Left renal pelvis (tissue), 4 donors: ENCODE data around the gene PPFIA1. TPM values are rescaled to one million over a fixed set of nuclear protein-coding genes. Genes with fewer than 3 reads are reported as not detected.
A peak's percentile ranks its signal among the peaks of the same experiment; 100 is the strongest.
"Not testable (repeated sequence)": the region's sequence is repeated elsewhere in the genome, so short reads cannot be mapped to it uniquely, and the experiment has no call there.

Source experiments
- DNase-seq, 4 donors: peaks; one replicate each; pipeline ENCODE4 v3.0.0-alpha.2; 2013; ENCODE audit warnings: low read depth in 4 of 4, low spot score in 3 of 4
- polyA plus RNA-seq, 4 donors: library from polyadenylated mRNA; unstranded; fragments of 120-200 nt; gene quantifications; one replicate each; pipeline ENCODE4 v1.2.1, GENCODE V29; 2013; ENCODE audit not compliant: insufficient read length in 4 of 4

The PPFIA1 gene
- polyA plus RNA-seq, 4 donors: 39.0 to 52.1 (median 48.2) TPM

GRCh38 chr11:70381872-70382861 lies 111.7 kb downstream of the PPFIA1 start:
- DNase-seq: no peak

DNA sequence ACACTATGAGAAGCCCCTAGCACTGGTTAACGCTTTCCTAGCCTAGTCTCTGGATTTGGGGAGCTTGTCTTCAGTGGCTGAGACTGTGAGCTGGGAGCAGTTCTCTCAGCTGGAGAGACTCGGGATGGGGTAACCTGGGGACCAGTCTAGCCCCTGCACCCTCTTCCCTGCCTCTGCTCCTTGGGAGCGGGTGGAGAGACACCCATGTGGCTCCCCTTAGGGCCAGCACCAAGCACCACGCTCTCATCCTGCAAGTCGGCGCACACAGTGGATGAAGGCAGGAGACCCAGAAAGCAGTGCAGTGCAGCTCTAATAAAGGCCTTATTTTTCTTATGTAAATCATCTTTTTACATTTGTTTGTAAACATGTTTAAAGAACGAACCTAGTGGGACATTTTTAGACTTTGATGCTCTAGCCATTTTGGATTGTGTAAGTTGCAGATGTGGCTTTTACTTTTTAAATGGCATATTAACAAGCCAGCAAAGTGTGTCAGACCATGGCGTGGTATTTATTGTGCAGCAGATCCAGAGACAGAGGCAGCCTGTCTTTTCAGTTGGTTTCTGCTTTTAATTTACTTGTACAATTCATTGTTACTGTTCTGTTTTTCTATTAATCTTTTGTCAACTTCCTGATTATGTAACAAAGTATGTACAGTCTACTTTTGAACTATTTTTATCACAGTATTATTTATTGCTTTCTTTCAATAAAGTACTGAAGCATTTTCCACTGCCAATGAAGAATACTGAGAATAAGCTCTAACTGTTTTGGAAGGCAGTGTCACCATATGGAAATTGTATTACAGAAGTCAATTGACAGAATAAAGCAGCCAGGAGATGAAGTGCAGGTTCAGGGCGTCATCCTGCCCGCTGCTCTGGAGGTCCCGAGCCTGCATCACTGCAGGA lies 113.4 kb downstream of the PPFIA1 start:
- DNase-seq: no peak

DNA sequence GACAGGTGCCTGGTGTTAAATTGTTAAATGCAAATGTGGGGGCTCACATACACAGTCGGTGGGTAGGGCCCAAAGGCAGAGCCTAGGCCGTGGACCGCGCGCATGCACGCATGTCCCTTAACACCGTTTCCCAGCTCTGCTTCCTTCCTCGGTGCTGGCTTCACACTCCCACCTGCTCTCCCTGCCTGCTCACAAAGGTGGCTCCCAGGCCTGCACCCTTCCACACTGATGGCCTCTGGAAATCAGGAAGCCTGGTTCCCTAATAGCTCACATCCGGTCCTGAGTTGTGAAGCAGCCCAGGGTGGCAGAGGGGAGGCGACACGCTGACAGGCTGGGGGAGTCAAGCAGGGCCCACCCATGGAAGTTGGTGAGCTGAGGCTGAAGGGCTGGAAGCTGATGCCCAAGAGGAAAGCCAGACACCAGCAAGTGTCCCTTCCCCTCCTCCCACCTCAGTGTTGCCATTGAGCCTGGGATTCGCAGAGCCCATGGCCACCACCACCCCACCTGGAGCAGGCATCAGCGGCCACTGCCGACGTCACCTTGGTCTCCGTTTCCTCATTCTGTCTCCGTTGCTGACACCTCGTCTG lies 114.2 kb downstream of the PPFIA1 start:
- no peak for DNase-seq

GRCh38 chr11:70387564-70387963 lies 117.1 kb downstream of the PPFIA1 start:
- DNase-seq: no peak

- no peak for DNase-seq
Measured at GRCh38 chr11:70389201-70389600, 118.7 kb downstream of the PPFIA1 start.

DNA sequence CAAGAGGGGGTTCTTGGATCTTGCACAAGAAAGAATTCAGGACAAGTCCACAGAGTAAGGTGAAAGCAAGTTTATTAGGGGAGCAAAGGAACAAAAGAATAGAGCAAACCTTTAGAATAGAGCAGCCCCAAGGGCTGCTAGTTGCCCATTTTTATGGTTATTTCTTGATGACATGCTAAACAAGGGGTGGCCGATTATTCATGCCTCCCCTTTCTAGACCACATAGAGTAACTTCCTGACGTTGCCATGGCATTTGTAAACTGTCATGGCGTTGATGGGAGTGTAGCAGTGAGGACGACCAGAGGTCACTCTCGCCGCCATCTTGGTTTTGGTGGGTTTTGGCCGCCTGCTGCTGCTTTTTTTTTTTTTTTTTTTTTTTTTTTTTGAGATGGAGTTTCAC lies 120.4 kb downstream of the PPFIA1 start:
- not testable (repeated sequence) for DNase-seq

DNA sequence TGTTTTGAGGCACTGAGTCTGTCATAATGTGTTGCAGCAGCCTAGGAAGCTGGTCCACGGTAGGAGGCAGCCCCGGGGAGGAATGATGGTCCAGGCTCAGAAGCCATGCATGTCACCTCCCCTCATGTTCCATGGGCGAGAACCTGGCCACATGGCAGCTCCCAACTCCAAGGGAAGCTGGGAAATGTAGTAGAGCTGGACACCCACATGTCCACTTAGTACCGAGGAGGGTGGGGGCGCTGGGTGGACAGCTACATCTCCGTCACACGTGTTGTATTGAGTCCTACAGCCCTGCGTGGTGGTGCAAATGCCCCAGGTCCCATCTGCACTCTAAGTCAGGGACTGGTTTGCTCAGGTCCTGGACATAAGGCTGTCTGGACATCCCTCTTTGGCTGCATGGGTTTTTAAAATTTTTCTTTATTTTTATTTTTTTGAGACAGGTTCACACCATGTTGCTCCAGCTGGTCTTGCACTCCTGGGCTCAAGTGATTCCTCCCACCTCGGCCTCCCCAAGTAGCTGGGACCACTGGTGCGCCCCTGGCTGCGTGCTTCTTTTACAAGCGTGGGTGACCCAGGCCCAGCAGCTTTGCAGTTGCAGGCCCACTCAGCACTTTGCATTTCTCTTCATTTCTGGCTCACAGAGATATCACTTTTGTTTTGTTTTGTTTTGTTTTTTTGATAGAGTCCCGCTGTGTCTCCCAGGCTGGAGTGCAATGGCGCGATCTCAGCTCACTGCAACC lies 123.9 kb downstream of the PPFIA1 start:
- DNase-seq: no peak

DNA sequence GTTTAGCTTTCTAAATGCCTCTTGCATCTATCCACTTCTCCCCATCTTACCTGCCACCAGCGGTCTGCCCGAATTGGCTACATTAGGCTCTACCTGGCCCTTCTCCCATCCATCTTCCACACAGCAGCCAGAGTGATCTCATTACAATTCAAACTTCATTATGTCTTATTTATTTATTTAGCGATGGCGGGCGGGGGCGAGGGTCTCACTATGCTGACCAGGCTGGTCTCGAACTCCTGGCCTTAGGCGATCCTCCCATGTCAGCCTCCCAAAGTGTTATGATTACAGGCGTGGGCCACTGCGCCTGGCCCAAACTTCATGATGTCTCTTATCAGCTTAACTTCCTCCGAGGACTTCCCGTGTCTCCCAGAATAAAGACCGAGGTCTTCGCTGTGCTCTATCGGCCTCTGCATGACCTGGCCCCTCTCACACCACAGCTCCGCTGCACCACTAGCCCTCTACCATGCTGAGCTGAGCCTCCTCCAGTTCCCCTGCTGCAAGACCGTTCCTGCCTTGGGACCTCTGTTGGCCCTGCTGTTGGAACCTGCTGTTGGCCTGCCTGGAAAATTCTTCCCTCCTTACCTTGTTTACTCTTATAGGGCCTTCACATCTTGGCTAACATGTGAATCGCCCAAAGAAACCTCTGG lies 127.0 kb downstream of the PPFIA1 start:
- DNase-seq: no peak

GRCh38 chr11:70397983-70398833 lies 127.7 kb downstream of the PPFIA1 start, which contains the start of gene CTTN:
Gene CTTN (plus strand): TSS chr11:70398529. CDS start chr11:70407298, 8,769 bp downstream.
- DNase-seq: peak; percentile 50 to 69 (median 66)

GRCh38 chr11:70398834-70399680 lies 128.6 kb downstream of the PPFIA1 start:
- DNase-seq: no peak

DNA sequence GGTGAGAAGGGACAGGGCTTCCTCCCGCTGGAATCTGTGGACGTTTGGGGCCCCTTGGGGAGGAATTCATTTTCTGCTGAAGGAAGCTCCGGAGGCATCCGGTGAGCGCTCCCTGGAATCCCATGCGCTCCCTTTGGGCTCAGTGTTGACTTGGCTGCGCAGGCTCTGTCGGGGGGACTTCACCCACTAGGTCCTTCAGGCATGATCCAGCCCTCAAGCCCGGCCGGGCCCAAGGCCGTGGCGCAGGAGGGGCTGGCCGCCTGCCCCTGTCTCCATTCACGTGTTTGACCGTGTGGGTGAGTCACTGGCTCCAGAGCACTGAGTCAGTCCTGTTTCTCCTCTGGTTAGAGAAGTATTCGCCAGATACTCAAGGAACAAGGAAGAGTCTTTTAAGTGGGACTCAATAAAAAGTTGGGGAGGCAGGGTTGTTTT lies 129.2 kb downstream of the PPFIA1 start:
- DNase-seq: no peak

DNA sequence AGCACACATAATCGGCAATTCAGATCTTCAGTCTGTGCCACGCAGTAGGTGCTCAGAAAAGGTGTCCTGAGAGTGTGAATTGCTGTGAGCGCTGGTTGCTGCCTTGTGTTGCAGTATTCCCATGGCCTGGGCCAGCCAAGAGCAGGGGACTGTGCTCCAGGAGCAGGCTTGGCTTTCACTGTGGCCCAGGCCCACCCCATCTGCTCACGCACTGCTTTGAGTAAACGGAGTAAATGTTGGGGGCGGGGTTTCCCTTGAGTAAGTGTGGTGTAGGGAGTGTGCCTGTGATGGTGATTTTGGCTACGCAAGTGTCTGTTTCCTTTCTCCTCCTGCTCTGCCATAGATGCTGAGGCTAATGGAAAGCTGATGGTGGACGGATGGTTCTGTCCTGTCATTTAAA lies 130.2 kb downstream of the PPFIA1 start:
- no peak for DNase-seq

GRCh38 chr11:70402016-70402415 lies 131.5 kb downstream of the PPFIA1 start:
- no peak for DNase-seq

- DNase-seq: no peak
Measured at GRCh38 chr11:70402685-70403084, 132.2 kb downstream of the PPFIA1 start.

DNA sequence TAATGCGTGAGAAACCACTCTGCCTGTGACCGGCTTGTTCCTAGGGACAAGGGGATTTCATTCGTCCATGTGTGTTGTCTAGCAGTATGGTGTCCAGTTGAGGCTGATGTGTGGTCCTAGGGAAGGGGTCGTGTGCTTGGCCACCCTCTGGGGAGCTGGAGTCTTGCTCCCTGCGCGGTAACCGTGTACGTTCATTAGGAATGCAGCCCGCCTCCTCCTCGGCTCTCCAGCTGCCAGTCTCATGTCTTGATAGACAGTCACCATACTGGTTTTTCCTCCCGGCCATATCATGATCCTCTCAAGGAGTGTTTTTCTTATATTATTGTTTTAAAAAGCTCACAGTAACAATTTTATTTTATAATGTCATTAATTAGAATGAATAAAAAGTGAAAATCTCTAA lies 133.8 kb downstream of the PPFIA1 start:
- DNase-seq: no peak

GRCh38 chr11:70405679-70406395 lies 135.3 kb downstream of the PPFIA1 start:
- DNase-seq: no peak

DNA sequence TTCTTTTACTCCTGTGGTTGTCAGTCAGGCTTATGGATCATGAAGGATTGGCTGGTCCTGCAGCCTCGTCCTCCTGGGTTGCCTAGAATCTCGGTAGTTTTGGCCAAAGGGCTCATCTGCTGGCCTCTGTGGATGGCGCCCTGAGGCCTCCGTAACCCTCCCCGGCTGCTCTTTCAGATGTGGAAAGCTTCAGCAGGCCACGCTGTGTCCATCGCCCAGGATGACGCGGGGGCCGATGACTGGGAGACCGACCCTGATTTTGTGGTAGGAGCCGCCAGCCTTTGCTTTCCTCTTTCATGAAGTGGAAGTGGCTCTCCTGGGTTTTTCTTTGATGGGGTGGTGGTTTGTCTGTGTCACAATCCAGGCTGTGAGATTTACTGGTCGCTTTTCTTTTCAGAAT lies 136.6 kb downstream of the PPFIA1 start:
- no peak for DNase-seq
